ENCODE measurements around the gene TRNAU1AP. TPM values are rescaled to one million over a fixed set of nuclear protein-coding genes. Genes with fewer than 3 reads are reported as not detected.

TRNAU1AP gene
- total RNA-seq, 1 experiment from 2014 or later: 43.0 TPM

DNA sequence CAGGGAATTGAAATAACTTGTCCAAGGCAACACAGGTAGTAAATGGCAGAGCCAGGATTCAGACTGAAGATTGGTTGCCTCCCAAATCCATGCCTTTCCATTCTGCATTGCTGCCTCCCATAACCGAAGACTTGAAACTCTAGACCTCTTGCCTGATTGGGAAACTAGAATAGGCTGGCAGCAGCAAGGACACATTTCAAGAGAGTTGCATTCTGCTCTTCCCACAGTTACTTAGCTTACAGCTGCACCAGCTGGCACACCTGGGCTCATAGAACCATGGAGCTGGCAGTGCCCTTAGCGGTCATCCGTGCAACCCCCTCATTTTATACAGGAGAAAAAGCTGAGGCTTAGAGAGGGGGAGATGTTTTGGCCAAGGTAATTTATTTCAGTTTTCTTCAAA lies 8.0 kb downstream of the TRNAU1AP start:
- POLR2A ChIA-PET (ENCODE audit: unreplicated experiment): interaction anchor here (0.6 kb wide), 1 partner anchor 63 kb away, joined by 6 read pairs; no protein-coding TSS in a partner anchor
- H3K9me2 ChIP-seq (ENCODE audit: insufficient read depth): no peaks in the 10 kb centered on the region

DNA sequence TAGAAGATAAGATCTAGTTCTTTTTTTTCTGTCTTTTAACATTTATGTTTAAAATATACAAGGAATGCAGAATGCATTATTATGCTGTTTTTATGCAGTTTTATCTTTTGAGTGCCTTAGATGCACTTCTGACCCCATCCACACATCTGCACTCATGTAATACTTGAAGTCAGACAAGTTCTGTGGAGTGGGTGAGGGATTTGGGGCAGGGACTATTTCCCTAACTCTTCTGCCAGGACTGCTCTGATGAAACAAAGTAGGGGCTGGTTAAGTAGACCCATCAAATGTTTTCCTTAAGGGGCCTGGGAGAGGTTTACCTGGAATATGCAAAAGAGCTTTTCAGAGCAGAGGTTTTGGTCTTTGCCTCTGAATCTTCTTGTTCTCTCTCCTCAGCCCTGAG lies 11.4 kb downstream of the TRNAU1AP start:
- BruUV-seq (replicated peaks): no TSS peak
- Histone ChIP-seq H3K27ac (no peak overlapping the region), H4K20me1 (ENCODE audit: insufficient read depth) (no peaks in the 10 kb centered on the region), H3K9me3 (ENCODE audit: insufficient read depth, low read depth) (no peaks in the 10 kb centered on the region), H3K4me1 (replicated peaks; ENCODE audit: insufficient read depth) (no peaks in the 10 kb centered on the region), H3K36me3 (ENCODE audit: low read depth) (no peaks in the 10 kb centered on the region), H3K4me2 (no peak overlapping the region), H3K9me2 (ENCODE audit: insufficient read depth) (no peaks in the 10 kb centered on the region), H3F3A (ENCODE audit: insufficient read depth, low read depth) (no peaks in the 10 kb centered on the region), H3K79me2 (ENCODE audit: low read depth) (no peaks in the 10 kb centered on the region), H3K27me3 (ENCODE audit: insufficient read depth, low read depth) (no peaks in the 10 kb centered on the region), H3K4me3 (no peak overlapping the region), H2AFZ (no peak overlapping the region)
- intact Hi-C loops (cut with micrococcal nuclease; ENCODE audit: unreplicated experiment): no loop called here
- DNase-seq: no peak
- ChIA-PET POLR2A (ENCODE audit: unreplicated experiment) (no interaction called here), CTCF (no interaction called here)
- TF ChIP-seq EZH2 (IDR thresholded peaks at IDR 0.05; ENCODE audit: low read depth): no peak
- TF ChIP-seq, protein P1, sequence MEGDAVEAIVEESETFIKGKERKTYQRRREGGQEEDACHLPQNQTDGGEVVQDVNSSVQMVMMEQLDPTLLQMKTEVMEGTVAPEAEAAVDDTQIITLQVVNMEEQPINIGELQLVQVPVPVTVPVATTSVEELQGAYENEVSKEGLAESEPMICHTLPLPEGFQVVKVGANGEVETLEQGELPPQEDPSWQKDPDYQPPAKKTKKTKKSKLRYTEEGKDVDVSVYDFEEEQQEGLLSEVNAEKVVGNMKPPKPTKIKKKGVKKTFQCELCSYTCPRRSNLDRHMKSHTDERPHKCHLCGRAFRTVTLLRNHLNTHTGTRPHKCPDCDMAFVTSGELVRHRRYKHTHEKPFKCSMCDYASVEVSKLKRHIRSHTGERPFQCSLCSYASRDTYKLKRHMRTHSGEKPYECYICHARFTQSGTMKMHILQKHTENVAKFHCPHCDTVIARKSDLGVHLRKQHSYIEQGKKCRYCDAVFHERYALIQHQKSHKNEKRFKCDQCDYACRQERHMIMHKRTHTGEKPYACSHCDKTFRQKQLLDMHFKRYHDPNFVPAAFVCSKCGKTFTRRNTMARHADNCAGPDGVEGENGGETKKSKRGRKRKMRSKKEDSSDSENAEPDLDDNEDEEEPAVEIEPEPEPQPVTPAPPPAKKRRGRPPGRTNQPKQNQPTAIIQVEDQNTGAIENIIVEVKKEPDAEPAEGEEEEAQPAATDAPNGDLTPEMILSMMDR (conservative IDR thresholded peaks at IDR 0.05): no peak

More for the DNA sequence above, 8.0 kb downstream of the TRNAU1AP start:
- H3K4me1 ChIP-seq (replicated peaks; ENCODE audit: insufficient read depth): no peaks in the 10 kb centered on the region
- BruUV-seq (replicated peaks): no TSS peak
- no peaks in the 10 kb centered on the region for H3K27me3 ChIP-seq (ENCODE audit: insufficient read depth, low read depth)
- H3K4me2 ChIP-seq: no peak overlapping the region
- CTCF ChIA-PET: no interaction called here
- H3K27ac ChIP-seq: no peak overlapping the region
- no peaks in the 10 kb centered on the region for H4K20me1 ChIP-seq (ENCODE audit: insufficient read depth)
- H3K36me3 ChIP-seq (ENCODE audit: low read depth): no peaks in the 10 kb centered on the region
- no peak overlapping the region for H2AFZ ChIP-seq
- H3F3A ChIP-seq (ENCODE audit: insufficient read depth, low read depth): no peaks in the 10 kb centered on the region
- TF ChIP-seq, protein P1 (conservative IDR thresholded peaks at IDR 0.05): no peak
- TF ChIP-seq EZH2 (IDR thresholded peaks at IDR 0.05; ENCODE audit: low read depth): no peak
- intact Hi-C loops (cut with micrococcal nuclease; ENCODE audit: unreplicated experiment): no loop called here
- no peaks in the 10 kb centered on the region for H3K9me3 ChIP-seq (ENCODE audit: insufficient read depth, low read depth)
- no peaks in the 10 kb centered on the region for H3K79me2 ChIP-seq (ENCODE audit: low read depth)
- no peak for DNase-seq
- no peak overlapping the region for H3K4me3 ChIP-seq

DNA sequence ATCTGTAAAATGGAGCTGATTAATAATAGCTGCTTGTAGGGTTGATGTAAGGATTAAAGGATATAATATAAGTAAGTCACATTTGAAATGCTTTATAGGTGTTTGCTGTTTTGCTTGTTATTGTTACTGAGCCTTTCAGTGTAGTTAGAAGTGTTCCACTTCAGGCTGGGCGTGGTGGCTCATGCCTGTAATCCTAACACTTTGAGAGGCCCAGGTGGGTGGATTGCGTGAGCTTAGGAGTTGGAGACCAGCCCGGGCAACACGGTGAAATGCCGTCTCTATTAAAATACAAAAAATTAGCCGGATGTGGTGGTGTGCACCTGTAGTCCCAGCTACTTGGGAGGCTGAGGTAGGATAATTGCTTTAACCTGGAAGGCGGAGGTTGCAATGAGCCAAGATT lies 12.2 kb downstream of the TRNAU1AP start:
- Histone ChIP-seq H3K9me3 (ENCODE audit: insufficient read depth, low read depth) (no peaks in the 10 kb centered on the region), H3K4me3 (no peak overlapping the region), H3K27ac (no peak overlapping the region), H4K20me1 (ENCODE audit: insufficient read depth) (no peaks in the 10 kb centered on the region), H3F3A (ENCODE audit: insufficient read depth, low read depth) (no peaks in the 10 kb centered on the region), H2AFZ (no peak overlapping the region), H3K36me3 (ENCODE audit: low read depth) (no peaks in the 10 kb centered on the region), H3K4me2 (no peak overlapping the region), H3K4me1 (replicated peaks; ENCODE audit: insufficient read depth) (no peaks in the 10 kb centered on the region), H3K79me2 (ENCODE audit: low read depth) (no peaks in the 10 kb centered on the region), H3K9me2 (ENCODE audit: insufficient read depth) (no peaks in the 10 kb centered on the region), H3K27me3 (ENCODE audit: insufficient read depth, low read depth) (no peaks in the 10 kb centered on the region)
- TF ChIP-seq, protein P1 (conservative IDR thresholded peaks at IDR 0.05): no peak
- no peak for TF ChIP-seq EZH2 (IDR thresholded peaks at IDR 0.05; ENCODE audit: low read depth)
- CTCF ChIA-PET: interaction anchor here (0.7 kb wide), 1 partner anchor 12 kb away, joined by 4 read pairs; no protein-coding TSS in a partner anchor
- intact Hi-C loops (cut with micrococcal nuclease; ENCODE audit: unreplicated experiment): no loop called here
- no TSS peak for BruUV-seq (replicated peaks)
- POLR2A ChIA-PET (ENCODE audit: unreplicated experiment): interaction anchor here (0.6 kb wide), 1 partner anchor 81 kb away, joined by 4 read pairs; no protein-coding TSS in a partner anchor
- no peak for DNase-seq

Measured in PC-9 (cell line).